ENCODE data around the gene LAMA5. TPM values are rescaled to one million over a fixed set of nuclear protein-coding genes. Genes with fewer than 3 reads are reported as not detected.
A peak's percentile ranks its signal among the peaks of the same experiment; 100 is the strongest.

LAMA5 gene
- total RNA-seq, 4 donors from 2014 or later: 93.9 to 179 (median 117) TPM

DNA sequence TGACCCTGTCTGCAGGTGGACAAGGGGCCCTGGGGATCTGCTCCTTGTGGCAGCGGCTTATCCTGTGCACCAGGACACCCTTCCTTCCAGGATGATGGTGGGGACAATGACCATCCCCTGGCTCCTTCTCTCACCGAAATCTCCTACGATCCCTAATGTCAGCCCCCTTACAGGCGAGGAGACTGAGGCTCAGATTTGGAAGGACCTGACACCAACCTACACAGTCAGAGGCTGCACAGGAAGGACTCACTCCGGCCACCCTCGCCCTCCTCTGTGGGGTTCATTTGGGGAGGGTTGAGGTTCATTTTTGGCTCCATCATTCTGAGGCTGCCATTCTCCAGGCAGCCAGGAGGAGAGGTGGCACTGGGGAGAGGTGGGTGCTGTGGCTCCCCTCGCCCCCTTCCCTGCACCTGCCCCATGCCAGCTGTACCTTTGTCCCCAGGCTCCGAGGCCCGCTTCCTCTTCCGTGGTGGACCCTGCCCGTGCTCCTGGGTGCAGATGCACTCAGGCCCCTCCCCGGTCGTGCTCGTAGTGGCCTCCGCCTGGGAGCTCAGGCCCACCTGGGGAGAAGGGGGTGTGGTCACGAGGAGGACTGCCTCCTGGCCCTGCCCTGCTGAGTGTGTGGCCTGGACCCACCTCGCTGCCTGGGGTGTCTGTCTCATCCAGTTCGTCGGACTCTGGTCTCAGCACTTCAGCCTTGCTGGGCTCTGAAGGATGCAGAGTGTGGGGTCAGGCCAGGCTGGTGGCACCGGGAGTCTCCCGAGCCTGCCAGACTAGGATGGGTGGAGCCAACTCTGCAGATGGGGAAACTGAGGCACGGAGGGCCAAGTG, 45.3 kb upstream of the LAMA5 start:
- intact Hi-C loops (cut with DNase I): no loop called here
- H3K9me3 ChIP-seq: no peaks in the 10 kb centered on the region
- no peak overlapping the region for H3K4me3 ChIP-seq (replicated peaks in 1 of 3)
- H3K4me1 ChIP-seq: peaks cover 24 to 33% of the 10 kb centered on the region in 2 donors
- no peaks in the 10 kb centered on the region for H3K27me3 ChIP-seq
- DNase-seq: no peak
- no peaks in the 10 kb centered on the region for H3K36me3 ChIP-seq
- no peak overlapping the region for H3K27ac ChIP-seq
- TF ChIP-seq, protein P1, sequence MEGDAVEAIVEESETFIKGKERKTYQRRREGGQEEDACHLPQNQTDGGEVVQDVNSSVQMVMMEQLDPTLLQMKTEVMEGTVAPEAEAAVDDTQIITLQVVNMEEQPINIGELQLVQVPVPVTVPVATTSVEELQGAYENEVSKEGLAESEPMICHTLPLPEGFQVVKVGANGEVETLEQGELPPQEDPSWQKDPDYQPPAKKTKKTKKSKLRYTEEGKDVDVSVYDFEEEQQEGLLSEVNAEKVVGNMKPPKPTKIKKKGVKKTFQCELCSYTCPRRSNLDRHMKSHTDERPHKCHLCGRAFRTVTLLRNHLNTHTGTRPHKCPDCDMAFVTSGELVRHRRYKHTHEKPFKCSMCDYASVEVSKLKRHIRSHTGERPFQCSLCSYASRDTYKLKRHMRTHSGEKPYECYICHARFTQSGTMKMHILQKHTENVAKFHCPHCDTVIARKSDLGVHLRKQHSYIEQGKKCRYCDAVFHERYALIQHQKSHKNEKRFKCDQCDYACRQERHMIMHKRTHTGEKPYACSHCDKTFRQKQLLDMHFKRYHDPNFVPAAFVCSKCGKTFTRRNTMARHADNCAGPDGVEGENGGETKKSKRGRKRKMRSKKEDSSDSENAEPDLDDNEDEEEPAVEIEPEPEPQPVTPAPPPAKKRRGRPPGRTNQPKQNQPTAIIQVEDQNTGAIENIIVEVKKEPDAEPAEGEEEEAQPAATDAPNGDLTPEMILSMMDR (IDR thresholded peaks at IDR 0.05): no peak
- TF ChIP-seq POLR2A (IDR thresholded peaks at IDR 0.05): no peak
- WGBS, 2 donors: 86 to 90% methylated on average over 11 to 19 of the region's 22 CpGs

DNA sequence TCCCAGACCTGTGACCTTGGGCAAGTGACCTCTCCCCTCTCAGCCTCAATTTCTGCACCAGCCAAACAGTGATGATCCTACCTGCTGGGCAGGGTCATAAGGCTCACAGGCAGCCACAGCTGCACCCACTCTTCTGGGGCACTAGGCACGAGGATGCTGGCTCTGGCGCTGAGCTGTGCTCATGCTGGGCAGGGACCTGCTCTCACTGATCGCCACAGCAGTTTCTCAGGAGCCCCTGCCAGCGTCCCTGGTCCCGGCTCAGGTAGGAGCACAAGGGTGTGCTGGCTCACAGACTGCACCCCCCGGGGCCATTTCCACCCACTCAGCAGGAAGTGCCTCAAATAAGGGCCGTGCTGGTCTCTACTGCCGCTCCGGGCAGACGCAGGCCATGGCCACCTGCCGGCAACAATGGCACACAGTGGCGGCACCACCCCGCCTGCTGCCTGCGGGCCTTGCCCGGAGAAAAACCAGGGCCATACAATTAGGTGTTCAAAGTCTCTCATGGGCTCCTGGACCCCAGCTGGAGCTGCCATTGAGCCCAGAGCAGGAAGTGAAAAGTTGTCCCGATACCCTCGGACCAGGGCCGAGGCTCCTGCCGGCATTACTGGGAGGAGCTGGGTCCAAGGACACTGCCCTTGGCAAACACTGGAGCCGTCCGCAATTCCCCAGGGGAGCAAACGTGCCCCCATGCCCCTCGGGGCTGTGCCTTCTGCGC, 44.5 kb upstream of the LAMA5 start:
- intact Hi-C loops (cut with DNase I): no loop called here
- Histone ChIP-seq H3K4me1 (peaks cover 25 to 34% of the 10 kb centered on the region in 2 donors), H3K27me3 (no peaks in the 10 kb centered on the region), H3K4me3 (replicated peaks in 1 of 3) (no peak overlapping the region), H3K36me3 (no peaks in the 10 kb centered on the region), H3K27ac (no peak overlapping the region), H3K9me3 (no peaks in the 10 kb centered on the region)
- WGBS, 2 donors: 92 to 93% methylated on average over 6 to 9 of the region's 24 CpGs
- no peak for DNase-seq
- TF ChIP-seq POLR2A (IDR thresholded peaks at IDR 0.05): no peak
- TF ChIP-seq, protein P1 (IDR thresholded peaks at IDR 0.05): no peak

DNA sequence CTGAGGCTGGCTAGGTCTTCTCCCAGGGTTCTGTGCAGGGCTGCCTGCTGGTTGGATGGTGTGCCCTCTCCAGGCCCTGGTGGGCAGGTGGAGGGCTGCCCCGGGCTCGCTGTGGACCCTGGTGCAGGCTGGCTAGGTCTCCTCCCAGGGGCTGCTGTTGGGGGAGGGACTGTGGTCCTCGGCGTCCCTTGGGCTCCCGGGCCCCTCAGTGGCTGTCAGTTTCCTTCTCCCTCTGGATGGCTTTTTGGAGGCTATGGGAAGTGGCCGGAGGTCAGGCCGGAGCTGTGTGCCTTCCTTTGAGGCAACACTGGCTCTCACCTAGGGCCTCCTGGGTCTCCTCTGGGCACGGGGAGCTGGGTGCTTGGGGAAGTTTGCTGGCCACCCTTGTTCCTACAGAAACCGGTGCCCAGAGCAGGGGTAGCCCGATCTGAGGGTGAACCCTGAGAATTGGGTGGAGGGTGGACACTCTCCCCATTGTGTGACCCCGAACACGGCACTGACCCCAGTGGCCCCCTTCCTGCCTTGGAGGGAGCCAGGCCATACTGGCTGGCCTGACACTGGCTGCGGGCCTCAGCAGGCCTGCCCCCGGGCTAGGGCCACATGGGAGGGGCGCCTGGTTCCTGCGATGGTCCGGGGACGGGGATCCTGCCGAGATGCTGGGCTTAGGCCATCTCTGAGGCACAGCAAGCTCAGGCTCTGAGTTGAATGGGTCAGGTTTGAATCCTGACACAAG, 43.8 kb upstream of the LAMA5 start:
- no peak overlapping the region for H3K4me3 ChIP-seq (replicated peaks in 1 of 3)
- intact Hi-C loops (cut with DNase I): no loop called here
- DNase-seq: no peak
- no peaks in the 10 kb centered on the region for H3K27me3 ChIP-seq
- H3K27ac ChIP-seq: peak overlapping the region; percentile 29 to 84 (median 68)
- no peaks in the 10 kb centered on the region for H3K9me3 ChIP-seq
- H3K36me3 ChIP-seq: no peaks in the 10 kb centered on the region
- 90 to 91% methylated on average over 6 to 19 of the region's 19 CpGs for WGBS, 2 donors
- TF ChIP-seq POLR2A (IDR thresholded peaks at IDR 0.05): no peak
- TF ChIP-seq, protein P1 (IDR thresholded peaks at IDR 0.05): no peak
- peaks cover 32 to 40% of the 10 kb centered on the region in 2 donors for H3K4me1 ChIP-seq

DNA sequence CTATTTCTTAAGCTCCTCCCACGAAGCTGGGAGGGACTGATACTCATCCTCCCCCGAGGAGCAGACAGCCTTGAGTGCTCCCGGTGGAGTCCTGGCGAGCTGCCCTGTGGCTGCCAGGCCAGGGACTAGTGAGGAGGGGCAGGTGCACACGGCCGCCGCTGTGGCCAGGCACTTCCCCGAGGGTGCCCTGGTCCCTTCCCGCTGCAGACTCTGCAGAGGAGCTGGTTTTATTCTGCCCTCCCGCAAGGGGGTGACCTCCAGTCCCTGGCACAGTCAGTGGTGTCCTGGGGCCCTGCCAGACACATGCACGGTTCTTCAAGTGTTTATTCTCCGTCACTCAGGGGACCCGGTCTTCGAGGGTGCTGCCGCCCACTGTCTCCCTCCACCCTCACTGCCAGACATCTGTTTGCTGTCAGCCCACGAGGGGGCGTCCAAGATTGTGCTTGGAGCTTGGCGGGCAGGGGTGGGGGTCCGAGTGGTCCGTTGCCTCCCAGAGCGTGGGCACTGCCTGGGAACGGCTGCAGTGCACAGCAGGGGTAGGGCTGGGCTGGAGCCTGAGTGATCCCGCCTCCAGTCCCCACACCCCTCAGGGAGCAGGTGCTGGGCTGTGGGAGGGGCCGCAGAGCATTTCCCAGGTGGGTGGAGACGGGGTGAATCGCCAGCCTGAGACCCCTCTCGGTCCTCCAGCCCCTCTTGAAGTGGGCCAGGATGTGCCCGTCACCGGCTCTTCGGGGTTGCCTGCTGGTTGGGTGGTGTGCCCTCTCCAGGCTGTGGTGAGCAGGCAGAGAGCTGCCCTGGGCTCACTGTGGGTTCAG, 43.0 kb upstream of the LAMA5 start:
- intact Hi-C loops (cut with DNase I): loop anchor here (5.0 kb wide), 1 partner anchor 173 kb away; the partner anchor contains the start of gene OSBPL2
- TF ChIP-seq, protein P1 (IDR thresholded peaks at IDR 0.05): peak in 5 of 6 experiments; percentile 31 to 71 (median 60)
- TF ChIP-seq POLR2A (IDR thresholded peaks at IDR 0.05): no peak
- Histone ChIP-seq H3K9me3 (no peaks in the 10 kb centered on the region), H3K4me1 (peaks cover 36 to 47% of the 10 kb centered on the region in 2 donors), H3K4me3 (replicated peaks in 1 of 3) (no peak overlapping the region), H3K36me3 (no peaks in the 10 kb centered on the region), H3K27me3 (no peaks in the 10 kb centered on the region), H3K27ac (peak overlapping the region; percentile 29 to 84 (median 68))
- 7% methylated on average over 12 to 23 of the region's 30 CpGs for WGBS, 2 donors
- peak; percentile 98 for DNase-seq

All from thyroid gland (tissue), 4 donors.